GM23248 (cell line): ENCODE measurements around the gene CUX1. TPM values are rescaled to one million over a fixed set of nuclear protein-coding genes. Genes with fewer than 3 reads are reported as not detected.

Experiments
- DNase-seq: peaks from one replicate; pipeline ENCODE4 v3.0.0-alpha.2; 2015
- H2AFZ ChIP-seq: fragments of 200-600 bp; sonication (generic); 2 replicates; pipeline ENCODE4 v1.6.1; 2016; ENCODE audit warnings: antibody characterized with exemption
- H3F3A ChIP-seq: fragments of 200-600 bp; sonication (generic); 2 replicates; pipeline ENCODE4 v1.6.1; 2016; ENCODE audit warnings: mild to moderate bottlenecking, antibody characterized with exemption, mixed run types; ENCODE audit not compliant: insufficient read depth
- H3K27ac ChIP-seq: fragments of 200-600 bp; sonication (generic); 2 replicates; pipeline ENCODE4 v1.5.1; 2016; ENCODE audit warnings: mild to moderate bottlenecking
- H3K27me3 ChIP-seq: fragments of 200-600 bp; sonication (generic); replicated peaks from 2 replicates; pipeline ENCODE4 v1.6.1; 2016; ENCODE audit warnings: mild to moderate bottlenecking; ENCODE audit not compliant: insufficient read depth
- H3K36me3 ChIP-seq: fragments of 200-600 bp; sonication (generic); 2 replicates; pipeline ENCODE4 v1.6.1; 2016; ENCODE audit warnings: low read depth, mild to moderate bottlenecking
- H3K4me1 ChIP-seq: fragments of 200-600 bp; sonication (generic); 2 replicates; pipeline ENCODE4 v1.6.1; 2016; ENCODE audit warnings: mild to moderate bottlenecking; ENCODE audit not compliant: insufficient read depth
- H3K4me2 ChIP-seq: fragments of 200-600 bp; sonication (generic); one replicate; pipeline ENCODE4 v1.6.1; 2016; ENCODE audit warnings: mild to moderate bottlenecking; ENCODE audit not compliant: unreplicated experiment
- H3K4me3 ChIP-seq: fragments of 200-600 bp; sonication (generic); 2 replicates; pipeline ENCODE4 v1.5.1; 2016; ENCODE audit warnings: mild to moderate bottlenecking
- H3K79me2 ChIP-seq: fragments of 200-600 bp; sonication (generic); 2 replicates; pipeline ENCODE4 v1.6.1; 2016; ENCODE audit warnings: mild to moderate bottlenecking; ENCODE audit not compliant: insufficient read depth
- H3K9ac ChIP-seq: fragments of 200-600 bp; sonication (generic); 2 replicates; pipeline ENCODE4 v1.6.1; 2016; ENCODE audit warnings: mild to moderate bottlenecking
- H3K9me2 ChIP-seq: fragments of 200-600 bp; sonication (generic); 2 replicates; pipeline ENCODE4 v1.6.1; 2016; ENCODE audit warnings: mixed run types, mild to moderate bottlenecking, moderate library complexity; ENCODE audit not compliant: insufficient read depth
- H3K9me3 ChIP-seq: fragments of 200-600 bp; sonication (generic); one replicate; pipeline ENCODE4 v1.6.1; 2017; ENCODE audit warnings: low read depth
- H4K20me1 ChIP-seq: fragments of 200-600 bp; sonication (generic); 2 replicates; pipeline ENCODE4 v1.6.0; 2016; ENCODE audit not compliant: insufficient read depth
- EZH2 ChIP-seq: fragments of 200-600 bp; sonication (generic); IDR thresholded peaks from 2 replicates; pipeline ENCODE4 v1.6.1; 2018; ENCODE audit warnings: antibody characterized with exemption, mild to moderate bottlenecking; ENCODE audit not compliant: insufficient read depth, poor library complexity, severe bottlenecking
- EZH2phosphoT487 ChIP-seq: fragments of 200-600 bp; sonication (generic); IDR thresholded peaks from 2 replicates; pipeline ENCODE4 v1.6.1; 2018; ENCODE audit warnings: antibody characterized with exemption, moderate library complexity, mild to moderate bottlenecking, low read depth; ENCODE audit not compliant: insufficient read depth
- WGBS, 2 experiments: methylation state at CpG; one replicate each; pipeline ENCODE4 v1.1.6; 2015 to 2017; ENCODE audit warnings: low lambda C conversion rate in 2 of 2, low coverage in 1 of 2; ENCODE audit errors: missing lambda C conversion rate in 2 of 2; 5-methylcytosine and 5-hydroxymethylcytosine counted together
- in situ Hi-C: fragments of 300-500 bp; cut with MboI; formaldehyde crosslinking; loops from 2 replicates; pipeline ENCODE4 v1.15.0; 2020
- polyA plus RNA-seq: library from polyadenylated mRNA; unstranded; fragments of >200 nt; fragmentation: Nextera tagmentation; extraction: Ambion mirVana; gene quantifications from 2 replicates; pipeline ENCODE4 v1.2.1, GENCODE V29; 2016
- total RNA-seq: library from RNA; depleted of rRNA; stranded (reverse); fragments of >200 nt; shearing (Covaris generic); gene quantifications from 2 replicates; pipeline ENCODE4 v1.2.3, GENCODE V29; 2014

The CUX1 gene
- total and polyA plus RNA-seq, 2 experiments from 2014 or later, result 30.2 to 34.9 TPM

- peaks cover 14% of the 10 kb centered on the region for H3F3A ChIP-seq
- H3K9me2 ChIP-seq, result no peaks in the 10 kb centered on the region
- WGBS, 2 experiments, result 77 to 80% methylated on average over 13 of the region's 13 CpGs
- DNase-seq, result no peak
- no peak overlapping the region for H3K27ac ChIP-seq
- no peaks in the 10 kb centered on the region for H3K9me3 ChIP-seq
- no peak overlapping the region for H3K4me3 ChIP-seq
- no peak for TF ChIP-seq EZH2
- TF ChIP-seq EZH2phosphoT487, result no peak
- no peaks in the 10 kb centered on the region for H3K27me3 ChIP-seq
- H3K79me2 ChIP-seq, result no peaks in the 10 kb centered on the region
- H3K4me1 ChIP-seq, result peaks cover 7% of the 10 kb centered on the region
- no peak overlapping the region for H3K9ac ChIP-seq
- no peaks in the 10 kb centered on the region for H4K20me1 ChIP-seq
- no peaks in the 10 kb centered on the region for H3K36me3 ChIP-seq
- H3K4me2 ChIP-seq, result no peak overlapping the region
- in situ Hi-C loops, result no loop called here
- H2AFZ ChIP-seq, result no peak overlapping the region
These were observed 452.9 kb downstream of the CUX1 start for GRCh38 chr7:102270178-102270887.

GRCh38 chr7:102271158-102271798 lies 453.9 kb downstream of the CUX1 start:
- Histone ChIP-seq H3K4me1 (peaks cover 7% of the 10 kb centered on the region), H3K4me3 (no peak overlapping the region), H3F3A (peaks cover 14% of the 10 kb centered on the region), H3K36me3 (no peaks in the 10 kb centered on the region), H4K20me1 (no peaks in the 10 kb centered on the region), H3K27ac (no peak overlapping the region), H3K9ac (peak overlapping the region; percentile 9; the same call in 1 of the 2 replicates), H3K27me3 (no peaks in the 10 kb centered on the region), H3K4me2 (no peak overlapping the region), H2AFZ (no peak overlapping the region), H3K79me2 (no peaks in the 10 kb centered on the region), H3K9me3 (no peaks in the 10 kb centered on the region), H3K9me2 (no peaks in the 10 kb centered on the region)
- no peak for DNase-seq
- WGBS, 2 experiments, result 98 to 100% methylated on average over 10 of the region's 10 CpGs
- in situ Hi-C loops, result no loop called here
- TF ChIP-seq EZH2 (no peak), EZH2phosphoT487 (no peak)

- H3K27me3 ChIP-seq, result no peaks in the 10 kb centered on the region
- no peak overlapping the region for H3K4me3 ChIP-seq
- H3K79me2 ChIP-seq, result no peaks in the 10 kb centered on the region
- WGBS, 2 experiments, result 23 to 36% methylated on average over 17 to 21 of the region's 21 CpGs
- peak; percentile 90 for DNase-seq
- no peaks in the 10 kb centered on the region for H4K20me1 ChIP-seq
- H3K36me3 ChIP-seq, result no peaks in the 10 kb centered on the region
- H3K9me3 ChIP-seq, result no peaks in the 10 kb centered on the region
- no peak overlapping the region for H3K4me2 ChIP-seq
- peaks cover 14% of the 10 kb centered on the region for H3F3A ChIP-seq
- peak overlapping the region; percentile 46; the same call in 1 of the 2 replicates for H2AFZ ChIP-seq
- in situ Hi-C loops, result no loop called here
- TF ChIP-seq EZH2phosphoT487, result no peak
- no peak for TF ChIP-seq EZH2
- H3K27ac ChIP-seq, result no peak overlapping the region
- no peak overlapping the region for H3K9ac ChIP-seq
- peaks cover 7% of the 10 kb centered on the region for H3K4me1 ChIP-seq
- no peaks in the 10 kb centered on the region for H3K9me2 ChIP-seq
These were observed 454.9 kb downstream of the CUX1 start for GRCh38 chr7:102272075-102272916.
